HepG2 (cell line): Measurements from ENCODE around the gene ITGAV. TPM values are rescaled to one million over a fixed set of nuclear protein-coding genes. Genes with fewer than 3 reads are reported as not detected.

Source experiments
- ATAC-seq: fragments of 200-7000 bp; cut with Tn5 transposase; 3 replicates; pipeline ENCODE4 v1.9.1; 2020; ENCODE audit warnings: mild to moderate bottlenecking, moderate library complexity
- BruUV-seq: library from RNA; stranded (reverse); fragments of 400-500 nt; replicated peaks from 2 replicates; lab custom pipeline; 2021; lab: Mats Ljungman, UMichigan
- CTCF ChIA-PET: fragments of 300-600 bp; formaldehyde crosslinking; extraction: SDS; loops from one replicate; lab custom pipeline; 2021; ENCODE audit warnings: low total read pairs, inconsistent platforms, low intra/inter-chr PET ratio; lab: Yijun Ruan, JAX
- POLR2A ChIA-PET: fragments of 350-600 bp; sonication (Branson Sonifier 250); formaldehyde crosslinking; loops from one replicate; lab custom pipeline; 2020; ENCODE audit warnings: antibody characterized with exemption, inconsistent platforms; lab: Yijun Ruan, JAX
- DNase-seq: peaks from one replicate; pipeline ENCODE4 v3.0.0-alpha.2; 2015; ENCODE audit warnings: low spot score
- FAIRE-seq: peaks from 3 replicates; lab custom pipeline; 2011; peaks lifted over from hg19 to GRCh38; lab: Jason Lieb, UNC
- H2AFZ ChIP-seq: one replicate; pipeline ENCODE4 v1.6.1; 2011; ENCODE audit warnings: low read length, inconsistent platforms
- H3K27ac ChIP-seq: fragments of 300-600 bp; 3 replicates; pipeline ENCODE4 v1.8.0; 2011; ENCODE audit warnings: mixed run types, mild to moderate bottlenecking, mixed read lengths, low read length, inconsistent platforms; ENCODE audit not compliant: insufficient read depth; ENCODE audit errors: extremely low read length
- H3K27me3 ChIP-seq, 2 experiments: fragments of 200-600 bp in 1 of 2; 2 replicates in 1 of 2; 3 replicates in 1 of 2; pipeline versions ENCODE4 v1.6.0 to v1.8.0; 2011; ENCODE audit warnings: low read length in 2 of 2, mild to moderate bottlenecking in 2 of 2, moderate library complexity in 2 of 2, inconsistent platforms in 1 of 2; ENCODE audit not compliant: insufficient read depth in 2 of 2, control insufficient read depth in 1 of 2
- H3K36me3 ChIP-seq, 2 experiments: fragments of 200-600 bp in 1 of 2; replicated peaks in 1 of 2; 2 replicates in 1 of 2; 3 replicates in 1 of 2; pipeline versions ENCODE4 v1.5.1 to v1.8.0; 2011; ENCODE audit warnings: low read length in 2 of 2, inconsistent platforms in 1 of 2; ENCODE audit not compliant: insufficient read depth in 2 of 2, control insufficient read depth in 1 of 2
- H3K4me1 ChIP-seq: 2 replicates; pipeline ENCODE4 v1.5.1; 2012; ENCODE audit warnings: low read length, inconsistent platforms; ENCODE audit not compliant: insufficient read depth
- H3K4me2 ChIP-seq: 2 replicates; pipeline ENCODE4 v1.6.0; 2011; ENCODE audit warnings: low read depth, low read length, inconsistent platforms
- H3K4me3 ChIP-seq, 3 experiments: fragments of 200-600 bp in 1 of 3; sonication (generic), shearing (Covaris generic) in 1 of 3; replicated peaks in 1 of 3; 2 replicates each; pipeline ENCODE4 v1.5.1; 2011 to 2016; ENCODE audit warnings: low read length in 3 of 3, inconsistent platforms in 2 of 3, low read depth in 2 of 3, mild to moderate bottlenecking in 2 of 3, control low read depth in 1 of 3, mixed read lengths in 1 of 3; ENCODE audit not compliant: insufficient read depth in 1 of 3
- H3K79me2 ChIP-seq: one replicate; pipeline ENCODE4 v1.6.1; 2011; ENCODE audit warnings: low read length, inconsistent platforms; ENCODE audit not compliant: insufficient read depth
- H3K9ac ChIP-seq: 2 replicates; pipeline ENCODE4 v1.6.0; 2011; ENCODE audit warnings: mild to moderate bottlenecking, low read depth, low read length, inconsistent platforms; ENCODE audit not compliant: insufficient read depth
- H3K9me3 ChIP-seq: 2 replicates; pipeline ENCODE4 v1.5.1; 2012; ENCODE audit warnings: mild to moderate bottlenecking, low read length
- H4K20me1 ChIP-seq: 2 replicates; pipeline ENCODE4 v1.6.0; 2011; ENCODE audit warnings: inconsistent platforms, mild to moderate bottlenecking, low read length, moderate library complexity; ENCODE audit not compliant: insufficient read depth
- ATM ChIP-seq: fragments of 450-650 bp; IDR thresholded peaks from 2 replicates; pipeline ENCODE4 v1.7.1; 2017; ENCODE audit warnings: mild to moderate bottlenecking, borderline replicate concordance
- CBX5 ChIP-seq: sonication (generic); formaldehyde crosslinking; IDR thresholded peaks from 2 replicates; pipeline ENCODE4 v1.4.0; 2020; ENCODE audit warnings: missing genetic modification reagents, borderline replicate concordance
- E2F1 ChIP-seq: sonication (generic); formaldehyde crosslinking; IDR thresholded peaks from 2 replicates; pipeline ENCODE4 v1.5.0; 2020; ENCODE audit warnings: missing genetic modification reagents
- FLYWCH1 ChIP-seq: sonication (generic); formaldehyde crosslinking; IDR thresholded peaks from 2 replicates; pipeline ENCODE4 v1.8.1; 2023; ENCODE audit warnings: mild to moderate bottlenecking, missing genetic modification reagents
- FOSL2 ChIP-seq: sonication (generic); formaldehyde crosslinking; IDR thresholded peaks from 2 replicates; pipeline ENCODE4 v1.4.0; 2020; ENCODE audit warnings: missing genetic modification reagents
- NR3C1 ChIP-seq: sonication (generic); formaldehyde crosslinking; IDR thresholded peaks from 2 replicates; pipeline ENCODE4 v1.4.0; 2020; ENCODE audit warnings: missing genetic modification reagents
- RFX1 ChIP-seq: fragments of 450-650 bp; IDR thresholded peaks from 2 replicates; pipeline ENCODE4 v1.6.1; 2017
- ZNF138 ChIP-seq: sonication (generic); formaldehyde crosslinking; IDR thresholded peaks from 2 replicates; pipeline ENCODE4 v1.5.0; 2020; ENCODE audit warnings: mild to moderate bottlenecking, low read depth, missing genetic modification reagents
- ZNF180 ChIP-seq: sonication (generic); formaldehyde crosslinking; IDR thresholded peaks from 2 replicates; pipeline ENCODE4 v1.4.0; 2020; ENCODE audit warnings: low read depth, missing genetic modification reagents, borderline replicate concordance
- ZNF792 ChIP-seq: IDR thresholded peaks from 2 replicates; pipeline ENCODE4 v1.6.1; 2016
- WGBS: methylation state at CpG from one replicate; pipeline ENCODE4 v1.1.6; 2017; ENCODE audit warnings: low lambda C conversion rate; 5-methylcytosine and 5-hydroxymethylcytosine counted together
- in situ Hi-C: cut with HindIII; loops from 2 replicates; pipeline ENCODE4 v1.10.0; 2017; ENCODE audit warnings: low pct_unique_long_range_greater_than_20kb; ENCODE audit not compliant: extremely low pct_ligation_motif_present
- intact Hi-C: fragments of 100-400 bp; cut with micrococcal nuclease; formaldehyde crosslinking; loops from one replicate; pipeline ENCODE4 v1.10.0; 2022; ENCODE audit not compliant: unreplicated experiment
- polyA plus RNA-seq, 8 experiments: library from polyadenylated mRNA; depleted of rRNA in 3 of 8; stranded (reverse) in 7 of 8; unstranded in 1 of 8; fragments of >200 nt; fragmentation: Illumina TruSeq in 4 of 8; extraction: Trizol in 4 of 8; gene quantifications; 2 replicates each; pipeline versions ENCODE4 v1.2.1 to v1.2.3, GENCODE V29; 2011 to 2016; ENCODE audit warnings: low read depth in 4 of 8, missing spikeins in 1 of 8, mixed read lengths in 1 of 8; ENCODE audit not compliant: insufficient read depth in 1 of 8
- total RNA-seq, 5 experiments: library from RNA; depleted of rRNA; stranded (reverse); fragments of >200 nt; fragmentation: Illumina TruSeq; extraction: Trizol; gene quantifications; 2 replicates each; pipeline ENCODE4 v1.2.3, GENCODE V29; 2016; ENCODE audit warnings: low read depth in 1 of 5
- TF ChIP-seq, protein P1 (sequence below): sonication (generic); formaldehyde crosslinking; IDR thresholded peaks from 2 replicates; pipeline ENCODE4 v1.5.0; 2020; ENCODE audit warnings: missing genetic modification reagents, mild to moderate bottlenecking, borderline replicate concordance

Gene ITGAV
- total and polyA plus RNA-seq, 2 of the 13 experiments (the other 11 are each of a cell fraction or from before 2014, with no cell fraction given) = 59.1 to 60.4 TPM

- TF ChIP-seq FOSL2 (CRISPR knock-in tag) = peak; percentile 96
- TF ChIP-seq ZNF792 (CRISPR knock-in tag) = no peak
- TF ChIP-seq ATM = no peak
- no peak for TF ChIP-seq RFX1
- no peak for TF ChIP-seq CBX5 (CRISPR knock-in tag)
- TF ChIP-seq E2F1 = no peak
These were observed 14.6 kb upstream of the ITGAV start (continued) for GRCh38 chr2:186575302-186575701.

DNA sequence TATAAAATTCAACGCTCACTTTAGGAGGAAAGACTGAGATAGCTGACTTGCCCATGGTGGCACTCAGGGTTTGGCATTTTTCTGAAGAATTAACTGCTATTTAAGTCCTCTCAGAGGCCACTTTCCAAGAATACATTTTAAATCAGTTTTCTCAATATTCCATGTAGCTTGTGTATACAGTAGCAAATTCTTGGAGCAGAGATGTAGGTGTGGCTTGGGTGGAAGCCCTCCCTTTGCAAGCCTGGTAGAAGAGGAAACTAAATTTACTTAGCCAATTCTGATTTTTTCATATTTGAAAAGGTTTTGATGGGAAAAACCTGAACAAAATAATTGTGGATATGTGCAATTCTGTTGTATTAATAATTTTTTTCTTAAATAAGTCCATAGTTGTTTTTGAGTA, 14.0 kb upstream of the ITGAV start:
- TF ChIP-seq ZNF138 (CRISPR knock-in tag) (no peak), NR3C1 (no peak), ZNF180 (no peak), FLYWCH1 (CRISPR knock-in tag) (no peak)
- TF ChIP-seq, protein P1, sequence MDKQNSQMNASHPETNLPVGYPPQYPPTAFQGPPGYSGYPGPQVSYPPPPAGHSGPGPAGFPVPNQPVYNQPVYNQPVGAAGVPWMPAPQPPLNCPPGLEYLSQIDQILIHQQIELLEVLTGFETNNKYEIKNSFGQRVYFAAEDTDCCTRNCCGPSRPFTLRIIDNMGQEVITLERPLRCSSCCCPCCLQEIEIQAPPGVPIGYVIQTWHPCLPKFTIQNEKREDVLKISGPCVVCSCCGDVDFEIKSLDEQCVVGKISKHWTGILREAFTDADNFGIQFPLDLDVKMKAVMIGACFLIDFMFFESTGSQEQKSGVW (CRISPR knock-in tag) = no peak
- no peak overlapping the region for H3K4me2 ChIP-seq
- ChIA-PET POLR2A (interaction anchor here (1.4 to 5.4 kb wide), 2 partner anchors 13 to 90 kb away, joined by 7 to 37 read pairs; partner anchors contain the start of genes ITGAV and ZC3H15), CTCF (no interaction called here)
- DNase-seq = no peak
- H3K27ac ChIP-seq = no peak overlapping the region
- no peaks in the 10 kb centered on the region for H4K20me1 ChIP-seq
- 98% methylated on average over 1 of the region's 1 CpG for WGBS
- H3K36me3 ChIP-seq = no peaks in the 10 kb centered on the region
- H2AFZ ChIP-seq = no peak overlapping the region
- no peak overlapping the region for H3K4me3 ChIP-seq
- intact Hi-C loops = loop anchor here (2.0 kb wide), 1 partner anchor 13 kb away; no protein-coding TSS in a partner anchor
- H3K79me2 ChIP-seq = no peaks in the 10 kb centered on the region
- in situ Hi-C loops = no loop called here
- no peak overlapping the region for H3K9ac ChIP-seq
- ATAC-seq = no peak
- H3K9me3 ChIP-seq = no peaks in the 10 kb centered on the region
- BruUV-seq = no TSS peak
- no peaks in the 10 kb centered on the region for H3K27me3 ChIP-seq
- no peak for FAIRE-seq
- H3K4me1 ChIP-seq = peaks cover 20% of the 10 kb centered on the region
